ENCODE measurements around the gene HDAC7. TPM values are rescaled to one million over a fixed set of nuclear protein-coding genes. Genes with fewer than 3 reads are reported as not detected.

HDAC7 gene
- total RNA-seq, 1 donor from 2014 or later: 50.4 TPM

Other genes starting within 250 kb of the HDAC7 start
- 12.3 and 18.2 TPM in 2 replicates for gene RPAP3, start 113.9 kb downstream of the HDAC7 start, total RNA-seq
- not detected in 2 replicates for gene ENDOU, start 94.4 kb downstream of the HDAC7 start, total RNA-seq
- gene RAPGEF3, start 61.0 kb downstream of the HDAC7 start, total RNA-seq: 17.0 and 35.8 TPM in 2 replicates
- 12.9 and 19.8 TPM in 2 replicates for gene SLC48A1, start 46.7 kb downstream of the HDAC7 start, total RNA-seq
- gene VDR, start 85.1 kb upstream of the HDAC7 start, total RNA-seq: 0.26 and 0.67 TPM in 2 replicates
- gene TMEM106C, start 143.7 kb upstream of the HDAC7 start, total RNA-seq: 85.5 and 177 TPM in 2 replicates
- gene COL2A1, start 184.6 kb upstream of the HDAC7 start, total RNA-seq: not detected in 2 replicates